ENCODE results near the gene OR5L1.

Gene OR5L1

DNA sequence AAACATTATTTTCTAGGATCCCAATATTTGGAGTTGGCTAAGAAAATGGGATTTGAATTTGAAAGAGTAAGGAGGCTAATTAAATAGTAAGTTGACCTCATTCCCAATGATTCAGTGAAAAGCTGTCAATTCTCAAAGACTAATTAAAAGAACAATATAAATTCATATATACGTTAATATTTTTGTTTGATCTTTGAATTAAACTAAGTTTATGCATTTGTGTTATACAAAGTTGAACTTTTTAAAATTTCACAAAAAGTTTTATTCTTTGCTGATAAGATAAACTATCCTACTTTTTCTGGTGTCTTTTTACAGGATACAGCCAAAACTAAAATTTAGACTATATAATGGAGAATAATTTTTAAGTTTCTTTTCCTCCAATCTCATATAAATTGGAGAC, at the start of gene OR5L1:
TSS of gene OR5L1 (plus strand) at position 301 of the 400 bp plus-strand sequence. CDS start 100 bp downstream, outside the sequence.
- DNase-seq (ENCODE audit: low spot score) = no peak

DNA sequence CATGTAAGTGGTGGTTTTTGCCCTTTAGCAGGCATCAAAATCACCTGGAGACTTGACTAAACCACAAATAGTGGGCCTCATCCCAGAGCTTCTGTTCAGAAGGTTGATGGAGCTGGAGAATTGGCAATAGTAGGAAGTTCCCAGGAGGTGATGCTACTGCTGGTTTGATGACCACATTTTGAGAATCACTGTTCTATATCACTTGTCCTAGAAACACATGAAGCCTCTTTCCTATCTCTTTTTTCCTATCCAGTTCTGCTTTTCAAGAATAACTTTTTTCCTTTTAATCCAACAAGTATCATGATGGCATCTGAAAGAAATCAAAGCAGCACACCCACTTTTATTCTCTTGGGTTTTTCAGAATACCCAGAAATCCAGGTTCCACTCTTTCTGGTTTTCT, 38.0 kb upstream of the OR5L1 start, which contains the start of gene OR5D13:
TSS of gene OR5D13 (plus strand) at position 301 of the 400 bp plus-strand sequence. CDS start at position 301, 0 bp downstream.
- DNase-seq (ENCODE audit: low spot score) = no peak

DNA sequence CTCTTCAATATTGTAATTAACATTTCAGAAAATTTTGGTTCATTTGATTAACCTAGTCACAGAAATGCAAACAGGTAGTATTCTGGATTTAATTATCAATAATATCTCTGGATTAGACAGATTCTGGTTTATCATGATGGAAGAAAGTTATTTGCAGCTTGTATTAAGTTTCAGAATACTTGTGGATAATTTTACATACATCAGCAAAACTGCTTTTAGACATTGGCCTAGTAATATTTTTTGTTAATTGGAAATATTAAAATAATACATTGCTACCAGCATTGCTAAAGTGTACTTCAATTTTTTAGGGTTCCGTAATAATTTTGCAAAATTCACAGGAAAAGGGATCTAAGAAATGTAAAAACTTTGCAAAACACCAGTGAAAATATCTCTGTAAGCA, 19.6 kb upstream of the OR5L1 start:
- DNase-seq (ENCODE audit: low spot score) = no peak

- DNase-seq (ENCODE audit: low spot score) = no peak
Measured at GRCh38 chr11:55793321-55793720, 17.8 kb upstream of the OR5L1 start.

GRCh38 chr11:55795256-55795655, 15.9 kb upstream of the OR5L1 start, which contains the start of gene OR5D14:
Gene OR5D14, plus strand, starts transcription at chr11:55795556. Its CDS starts 0 bp downstream, at chr11:55795556.
- no peak for DNase-seq (ENCODE audit: low spot score)

- DNase-seq (ENCODE audit: low spot score) = no peak
Measured at GRCh38 chr11:55806248-55806647, 4.9 kb upstream of the OR5L1 start.

- DNase-seq (ENCODE audit: low spot score) = no peak
Measured at GRCh38 chr11:55819330-55819729, 8.2 kb downstream of the OR5L1 start, which contains the start of gene OR5D18. Gene OR5D18, plus strand, starts transcription at chr11:55819630. Its CDS starts 0 bp downstream, at chr11:55819630.

- DNase-seq (ENCODE audit: low spot score) = no peak
Measured at GRCh38 chr11:55826919-55827318, 15.8 kb downstream of the OR5L1 start, which contains the start of gene OR5L2. Gene OR5L2, plus strand, starts transcription at chr11:55827219. Its CDS starts 0 bp downstream, at chr11:55827219.

DNA sequence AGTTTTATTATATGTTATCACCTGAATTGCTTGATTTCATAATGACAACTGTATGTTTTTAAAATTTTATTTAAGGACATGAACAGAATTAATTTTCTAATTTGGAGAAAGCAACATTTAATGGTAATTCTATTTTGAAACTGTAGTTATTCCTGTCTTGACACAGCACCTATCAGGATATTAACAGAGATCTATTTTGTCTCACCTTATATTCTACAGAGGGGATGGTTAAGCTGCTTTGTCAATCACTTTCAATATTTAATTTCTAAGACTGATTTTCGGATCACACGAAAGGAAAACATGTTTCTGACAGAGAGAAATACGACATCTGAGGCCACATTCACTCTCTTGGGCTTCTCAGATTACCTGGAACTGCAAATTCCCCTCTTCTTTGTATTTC, 27.3 kb downstream of the OR5L1 start, which contains the start of gene OR5D16:
TSS of gene OR5D16 (plus strand) at position 301 of the 400 bp plus-strand sequence. CDS start at position 301, 0 bp downstream.
- no peak for DNase-seq (ENCODE audit: low spot score)

DNA sequence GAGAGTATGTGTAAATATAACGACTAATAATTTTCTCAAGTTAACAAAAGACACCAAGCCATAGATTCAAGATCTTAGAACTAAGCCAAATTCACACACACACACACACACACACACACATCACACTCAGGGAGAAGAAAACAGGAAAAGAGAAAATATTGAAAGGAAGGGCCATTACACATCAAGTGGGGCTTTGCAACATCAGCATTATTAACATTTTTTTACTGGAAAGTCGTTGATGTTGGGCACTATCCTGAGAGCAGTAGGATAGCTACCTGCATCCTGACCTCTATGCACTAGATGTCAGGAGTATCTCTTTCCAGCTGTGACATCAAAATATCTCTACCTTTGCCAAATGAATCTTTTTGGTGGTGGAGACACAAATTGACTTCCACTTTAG, 36.3 kb downstream of the OR5L1 start:
- DNase-seq (ENCODE audit: low spot score) = no peak

DNA sequence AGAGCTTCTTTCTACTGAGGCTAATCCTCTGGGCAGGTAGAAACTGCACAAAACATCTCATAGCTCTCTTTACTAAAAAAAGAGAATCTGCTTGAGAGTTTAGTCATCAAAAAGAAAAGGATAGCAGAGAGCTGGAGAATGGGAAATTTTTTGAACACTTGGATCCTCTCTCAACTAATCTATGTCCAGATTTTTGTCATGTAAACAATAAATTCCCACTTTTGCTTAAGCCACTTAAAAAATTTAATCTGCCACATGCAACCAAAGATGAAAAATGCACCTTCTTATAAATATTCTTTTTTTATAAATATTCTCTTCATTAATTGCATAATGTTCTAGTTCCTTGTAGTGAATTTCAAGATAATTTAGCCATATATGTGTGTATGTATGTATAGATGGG, 37.9 kb downstream of the OR5L1 start:
- DNase-seq (ENCODE audit: low spot score) = no peak

DNA sequence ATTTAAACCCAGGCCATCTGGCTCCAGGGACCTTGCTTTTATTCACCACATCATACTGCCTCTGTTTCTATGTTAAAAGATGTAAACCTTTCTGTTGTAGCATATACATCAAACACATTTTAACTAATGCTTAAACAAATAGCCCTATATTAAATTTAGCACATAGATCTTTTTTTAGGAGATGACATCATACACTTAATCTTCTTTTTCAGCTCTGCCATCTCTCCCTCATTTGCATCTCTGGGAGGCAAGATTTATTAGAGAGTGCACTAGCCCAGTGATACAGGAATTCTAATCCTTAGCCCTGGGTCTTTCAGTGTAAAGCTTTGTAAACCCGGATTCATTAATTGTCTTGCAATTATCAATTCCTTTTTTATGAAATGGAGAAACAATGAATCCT, 41.0 kb downstream of the OR5L1 start:
- no peak for DNase-seq (ENCODE audit: low spot score)

- no peak for DNase-seq (ENCODE audit: low spot score)
Measured at GRCh38 chr11:55854704-55855103, 43.5 kb downstream of the OR5L1 start.
